Endothelial cell of umbilical vein (primary cell): ENCODE measurements around the gene DPP10. TPM values are rescaled to one million over a fixed set of nuclear protein-coding genes. Genes with fewer than 3 reads are reported as not detected.

Source experiments
- BruUV-seq: library from RNA; stranded (reverse); fragments of 400-500 nt; replicated peaks from 2 replicates; lab custom pipeline; 2021; lab: Mats Ljungman, UMichigan
- CTCF ChIA-PET: fragments of 300-600, 350-600 bp; sonication (Branson Sonifier 250); formaldehyde crosslinking; loops from one replicate; lab custom pipeline; 2021; ENCODE audit warnings: antibody characterized with exemption, inconsistent platforms; lab: Charles Lee
- POLR2A ChIA-PET: fragments of 300-600, 350-600 bp; sonication (Branson Sonifier 250); formaldehyde crosslinking; loops from one replicate; lab custom pipeline; 2021; ENCODE audit warnings: antibody characterized with exemption, inconsistent platforms; lab: Charles Lee
- DNase-seq: peaks from one replicate; pipeline ENCODE4 v3.0.0-alpha.2; 2011; ENCODE audit warnings: low read depth, low spot score
- FAIRE-seq: peaks from 2 replicates; lab custom pipeline; 2011; peaks lifted over from hg19 to GRCh38; lab: Jason Lieb, UNC
- H2AFZ ChIP-seq: 2 replicates; pipeline ENCODE4 v1.6.0; 2012; ENCODE audit warnings: low read depth, low read length, control low read depth, inconsistent platforms
- H3K27ac ChIP-seq: 2 replicates; pipeline ENCODE4 v1.5.1; 2011; ENCODE audit warnings: low read depth, mild to moderate bottlenecking, control low read depth, low read length, moderate library complexity; ENCODE audit not compliant: insufficient read depth
- H3K27me3 ChIP-seq, 2 experiments: 2 replicates each; pipeline versions ENCODE4 v1.6.0 to v1.6.1; 2011; ENCODE audit warnings: low read length in 2 of 2, mixed read lengths in 1 of 2; ENCODE audit not compliant: control insufficient read depth in 2 of 2, insufficient read depth in 2 of 2
- H3K36me3 ChIP-seq, 2 experiments: 2 replicates in 1 of 2; 3 replicates in 1 of 2; pipeline ENCODE4 v1.5.1; 2011; ENCODE audit warnings: low read length in 2 of 2, mild to moderate bottlenecking in 1 of 2, moderate library complexity in 1 of 2; ENCODE audit not compliant: control insufficient read depth in 2 of 2, insufficient read depth in 2 of 2; ENCODE audit errors: extremely low read depth in 1 of 2
- H3K4me1 ChIP-seq: 3 replicates; pipeline ENCODE4 v1.5.1; 2011; ENCODE audit warnings: mild to moderate bottlenecking, low read length; ENCODE audit not compliant: control insufficient read depth, insufficient read depth; ENCODE audit errors: extremely low read depth
- H3K4me2 ChIP-seq: 2 replicates; pipeline ENCODE4 v1.6.1; 2011; ENCODE audit warnings: low read length, control low read depth, mixed read lengths; ENCODE audit not compliant: insufficient read depth
- H3K4me3 ChIP-seq, 3 experiments: fragments of 200-600 bp in 1 of 3; sonication (generic), shearing (Covaris generic) in 1 of 3; replicated peaks in 1 of 3; 2 replicates each; pipeline ENCODE4 v1.5.1; 2011 to 2016; ENCODE audit warnings: control low read depth in 3 of 3, low read length in 3 of 3, mild to moderate bottlenecking in 2 of 3, inconsistent platforms in 1 of 3, low read depth in 1 of 3, moderate library complexity in 1 of 3; ENCODE audit not compliant: insufficient read depth in 1 of 3
- H3K79me2 ChIP-seq: 2 replicates; pipeline ENCODE4 v1.6.0; 2012; ENCODE audit warnings: low read length, inconsistent platforms; ENCODE audit not compliant: control insufficient read depth, insufficient read depth
- H3K9ac ChIP-seq: replicated peaks from 2 replicates; pipeline ENCODE3; 2011; ENCODE audit warnings: low read length, control low read depth; ENCODE audit not compliant: insufficient read depth; ENCODE audit errors: extremely low read depth
- H3K9me1 ChIP-seq: replicated peaks from 3 replicates; pipeline ENCODE4 v1.6.0; 2011; ENCODE audit warnings: mild to moderate bottlenecking, low read length; ENCODE audit not compliant: control insufficient read depth, insufficient read depth; ENCODE audit errors: extremely low read depth
- H3K9me3 ChIP-seq: replicated peaks from 2 replicates; pipeline ENCODE4 v1.5.1; 2012; ENCODE audit warnings: low read length, inconsistent platforms; ENCODE audit not compliant: control insufficient read depth, insufficient read depth
- H4K20me1 ChIP-seq: replicated peaks from 2 replicates; pipeline ENCODE3; 2011; ENCODE audit warnings: mild to moderate bottlenecking, low read length; ENCODE audit not compliant: control insufficient read depth, insufficient read depth; ENCODE audit errors: extremely low read depth
- EZH2 ChIP-seq: IDR thresholded peaks from 2 replicates; pipeline ENCODE4 v1.6.1; 2012; ENCODE audit warnings: borderline replicate concordance, low read depth, mild to moderate bottlenecking, moderate library complexity, low read length, inconsistent platforms; ENCODE audit not compliant: severe bottlenecking
- FOS ChIP-seq: IDR thresholded peaks from 2 replicates; pipeline ENCODE4 v1.6.1; 2011; ENCODE audit warnings: mild to moderate bottlenecking, low read length, moderate library complexity, borderline replicate concordance; ENCODE audit not compliant: insufficient read depth
- GATA2 ChIP-seq: IDR thresholded peaks from 2 replicates; pipeline ENCODE4 v1.7.0; 2011; ENCODE audit warnings: low read depth, mild to moderate bottlenecking, moderate library complexity, mixed read lengths, low read length; ENCODE audit not compliant: insufficient read length, insufficient read depth
- JUN ChIP-seq: IDR thresholded peaks from 2 replicates; pipeline ENCODE4 v1.6.1; 2011; ENCODE audit warnings: borderline replicate concordance, low read depth; ENCODE audit not compliant: insufficient read length, insufficient read depth
- MYC ChIP-seq: IDR thresholded peaks from one replicate; pipeline ENCODE4 v1.6.1; 2011; ENCODE audit warnings: mild to moderate bottlenecking, low read depth, low read length
- POLR2A ChIP-seq: IDR thresholded peaks from 2 replicates; pipeline ENCODE4 v1.6.1; 2012; ENCODE audit warnings: low read depth, mild to moderate bottlenecking, control low read depth, low read length
- POLR2AphosphoS5 ChIP-seq: IDR thresholded peaks from 2 replicates; pipeline ENCODE4 v1.6.1; 2012; ENCODE audit warnings: low read depth, mild to moderate bottlenecking, control low read depth, low read length, moderate library complexity; ENCODE audit not compliant: insufficient read depth
- dilution Hi-C: fragments of 300-500 bp; cut with MboI; formaldehyde crosslinking; loops from one replicate; pipeline ENCODE4 v1.15.0; 2019; ENCODE audit warnings: low sequenced_read_pairs; ENCODE audit not compliant: extremely low pct_ligation_motif_present
- intact Hi-C: fragments of 100-400 bp; cut with micrococcal nuclease; formaldehyde crosslinking; loops from one replicate; pipeline ENCODE4 v1.10.0; 2022
- polyA plus RNA-seq, 4 experiments: library from polyadenylated mRNA; depleted of rRNA in 3 of 4; stranded (reverse) in 3 of 4; unstranded in 1 of 4; fragments of >200 nt; gene quantifications; 2 replicates each; pipeline versions ENCODE4 v1.2.1 to v1.2.3, GENCODE V29; 2011 to 2012; ENCODE audit warnings: missing spikeins in 1 of 4
- total RNA-seq: library from RNA; stranded (reverse); gene quantifications from 2 replicates; pipeline ENCODE4 v1.2.3, GENCODE V29; 2021
- TF ChIP-seq, protein P1 (sequence below), 2 donors: IDR thresholded peaks; 1 replicate in 1 of 2; 2 replicates in 1 of 2; pipeline ENCODE4 v1.5.1; 2011; ENCODE audit warnings: low read length in 2 of 2, mild to moderate bottlenecking in 2 of 2, moderate library complexity in 2 of 2, control low read depth in 1 of 2, inconsistent platforms in 1 of 2, low read depth in 1 of 2; ENCODE audit not compliant: insufficient read depth in 1 of 2; ENCODE audit errors: extremely low read depth in 1 of 2
- TF ChIP-seq, protein P2 (sequence below): IDR thresholded peaks from 2 replicates; pipeline ENCODE4 v1.6.1; 2011; ENCODE audit not compliant: insufficient read depth, insufficient read length

DPP10 gene
- total and polyA plus RNA-seq, 2 donors (not counting 3 experiments of a cell fraction or from before 2014, with no cell fraction given): not detected

DNA sequence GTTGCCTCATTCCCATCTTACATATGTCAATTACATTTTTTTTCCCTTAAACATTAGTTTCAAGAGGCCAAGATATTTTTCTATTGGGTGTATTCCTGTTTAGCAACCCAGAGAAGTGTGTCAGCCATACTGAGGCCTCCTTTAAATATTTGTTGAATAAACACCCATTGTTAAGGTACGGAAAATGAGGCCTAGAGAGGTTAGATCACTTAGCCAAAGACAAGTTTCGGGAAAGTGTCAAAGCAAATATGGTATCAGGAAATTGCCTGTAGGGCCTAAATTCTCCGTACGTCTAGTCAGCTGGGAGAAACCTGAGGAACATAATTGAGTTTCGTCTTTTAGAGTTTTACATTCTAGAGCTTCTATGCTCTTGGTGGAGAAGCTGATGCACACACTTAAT is 1138.3 kb downstream of the DPP10 start:
- BruUV-seq: no TSS peak
- dilution Hi-C loops: no loop called here

More for the DNA sequence above, 1138.3 kb downstream of the DPP10 start:
- Histone ChIP-seq H4K20me1 (no peaks in the 10 kb centered on the region), H3K36me3 (no peaks in the 10 kb centered on the region), H3K9me3 (peaks cover 9% of the 10 kb centered on the region), H3K4me3 (no peak overlapping the region), H3K4me2 (no peak overlapping the region), H3K27me3 (no peaks in the 10 kb centered on the region), H3K9ac (no peak overlapping the region), H2AFZ (no peak overlapping the region), H3K27ac (no peak overlapping the region), H3K9me1 (no peaks in the 10 kb centered on the region), H3K79me2 (no peaks in the 10 kb centered on the region), H3K4me1 (no peaks in the 10 kb centered on the region)
- TF ChIP-seq, protein P1, sequence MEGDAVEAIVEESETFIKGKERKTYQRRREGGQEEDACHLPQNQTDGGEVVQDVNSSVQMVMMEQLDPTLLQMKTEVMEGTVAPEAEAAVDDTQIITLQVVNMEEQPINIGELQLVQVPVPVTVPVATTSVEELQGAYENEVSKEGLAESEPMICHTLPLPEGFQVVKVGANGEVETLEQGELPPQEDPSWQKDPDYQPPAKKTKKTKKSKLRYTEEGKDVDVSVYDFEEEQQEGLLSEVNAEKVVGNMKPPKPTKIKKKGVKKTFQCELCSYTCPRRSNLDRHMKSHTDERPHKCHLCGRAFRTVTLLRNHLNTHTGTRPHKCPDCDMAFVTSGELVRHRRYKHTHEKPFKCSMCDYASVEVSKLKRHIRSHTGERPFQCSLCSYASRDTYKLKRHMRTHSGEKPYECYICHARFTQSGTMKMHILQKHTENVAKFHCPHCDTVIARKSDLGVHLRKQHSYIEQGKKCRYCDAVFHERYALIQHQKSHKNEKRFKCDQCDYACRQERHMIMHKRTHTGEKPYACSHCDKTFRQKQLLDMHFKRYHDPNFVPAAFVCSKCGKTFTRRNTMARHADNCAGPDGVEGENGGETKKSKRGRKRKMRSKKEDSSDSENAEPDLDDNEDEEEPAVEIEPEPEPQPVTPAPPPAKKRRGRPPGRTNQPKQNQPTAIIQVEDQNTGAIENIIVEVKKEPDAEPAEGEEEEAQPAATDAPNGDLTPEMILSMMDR (IDR thresholded peaks at IDR 0.05; ENCODE audit: extremely low read depth in 1 of 2, insufficient read depth in 1 of 2, low read depth in 1 of 2, low read length in 2 of 2): no peak
- TF ChIP-seq, protein P2, sequence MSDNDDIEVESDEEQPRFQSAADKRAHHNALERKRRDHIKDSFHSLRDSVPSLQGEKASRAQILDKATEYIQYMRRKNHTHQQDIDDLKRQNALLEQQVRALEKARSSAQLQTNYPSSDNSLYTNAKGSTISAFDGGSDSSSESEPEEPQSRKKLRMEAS: no peak
- TF ChIP-seq FOS (no peak), GATA2 (no peak), JUN (no peak), POLR2A (no peak), EZH2 (no peak), POLR2AphosphoS5 (no peak), MYC (no peak)
- ChIA-PET POLR2A (no interaction called here), CTCF (no interaction called here)
- DNase-seq (no peak), FAIRE-seq (no peak)
- intact Hi-C loops: no loop called here
